Measurements from ENCODE around the gene THAP10. TPM values are rescaled to one million over a fixed set of nuclear protein-coding genes. Genes with fewer than 3 reads are reported as not detected.

Gene THAP10
- total RNA-seq, result 2.4 and 3.3 TPM in 2 replicates

GRCh38 chr15:70892002-70892911, at the start of gene THAP10, which contains the start of gene LRRC49:
TSS of gene THAP10 (minus strand) at chr15:70892433. CDS start at chr15:70892272, 161 bp downstream.
TSS of gene LRRC49 (plus strand) at chr15:70892826. CDS start at chr15:70892895, 69 bp downstream.

GRCh38 chr15:70853973-70854665, 38.1 kb downstream of the THAP10 start, which contains the start of gene LARP6:
TSS of gene LARP6 (minus strand) at chr15:70854157. CDS start at chr15:70854088, 69 bp downstream.

Other genes starting within 250 kb of the THAP10 start
- 24.3 TPM in 2 replicates for gene UACA, start 128.9 kb downstream of the THAP10 start, total RNA-seq
- gene LARP6, start 38.3 kb downstream of the THAP10 start, total RNA-seq, result 30.5 and 42.7 TPM in 2 replicates
- 9.5 and 13.7 TPM in 2 replicates for gene LRRC49, start 393 bp upstream of the THAP10 start, total RNA-seq
- 27.7 and 49.5 TPM in 2 replicates for gene THSD4, start 223.0 kb upstream of the THAP10 start, total RNA-seq

Measured in nasal cavity respiratory epithelium epithelial cell of viscerocranial mucosa (primary cell).